Left colon (tissue), 2 donors: Measurements from ENCODE around the gene DOK3. TPM values are rescaled to one million over a fixed set of nuclear protein-coding genes. Genes with fewer than 3 reads are reported as not detected.
"Not testable (repeated sequence)": the region's sequence is repeated elsewhere in the genome, so short reads cannot be mapped to it uniquely, and the experiment has no call there.

Experiments
- ATAC-seq: fragments of 200-7000 bp; cut with Tn5 transposase; one replicate; pipeline ENCODE4 v1.9.1; 2020; ENCODE audit warnings: mild to moderate bottlenecking, moderate library complexity
- DNase-seq, 2 donors: peaks; one replicate each; pipeline ENCODE4 v3.0.0-alpha.2; 2020
- intact Hi-C, 2 donors: fragments of 100-400 bp; cut with DNase I in 1 of 2; cut with micrococcal nuclease in 1 of 2; formaldehyde crosslinking; loops; one replicate each; pipeline versions ENCODE4 v1.11.2 to v1.14.0; 2022; cut with DNase I, micrococcal nuclease
- total RNA-seq, 2 donors: library from RNA; stranded (reverse); fragmentation: NEBNext Ultra II Directional; extraction: Animal tissue kit (Norgen Biotek cat#: 25700); gene quantifications; one replicate each; pipeline ENCODE4 v1.2.1, GENCODE V29; 2021
- donor health status: DM: no; HTN: no; CAD: no.
- donor health status: DM: yes; HTN: yes; CAD: no.

Gene DOK3
- total RNA-seq, 2 donors from 2014 or later, result 4.1 to 8.9 TPM

- intact Hi-C loops, result no loop called here
- ATAC-seq (no peak), DNase-seq (no peak)
Observed at GRCh38 chr5:177490992-177491391, 18.6 kb downstream of the DOK3 start.

DNA sequence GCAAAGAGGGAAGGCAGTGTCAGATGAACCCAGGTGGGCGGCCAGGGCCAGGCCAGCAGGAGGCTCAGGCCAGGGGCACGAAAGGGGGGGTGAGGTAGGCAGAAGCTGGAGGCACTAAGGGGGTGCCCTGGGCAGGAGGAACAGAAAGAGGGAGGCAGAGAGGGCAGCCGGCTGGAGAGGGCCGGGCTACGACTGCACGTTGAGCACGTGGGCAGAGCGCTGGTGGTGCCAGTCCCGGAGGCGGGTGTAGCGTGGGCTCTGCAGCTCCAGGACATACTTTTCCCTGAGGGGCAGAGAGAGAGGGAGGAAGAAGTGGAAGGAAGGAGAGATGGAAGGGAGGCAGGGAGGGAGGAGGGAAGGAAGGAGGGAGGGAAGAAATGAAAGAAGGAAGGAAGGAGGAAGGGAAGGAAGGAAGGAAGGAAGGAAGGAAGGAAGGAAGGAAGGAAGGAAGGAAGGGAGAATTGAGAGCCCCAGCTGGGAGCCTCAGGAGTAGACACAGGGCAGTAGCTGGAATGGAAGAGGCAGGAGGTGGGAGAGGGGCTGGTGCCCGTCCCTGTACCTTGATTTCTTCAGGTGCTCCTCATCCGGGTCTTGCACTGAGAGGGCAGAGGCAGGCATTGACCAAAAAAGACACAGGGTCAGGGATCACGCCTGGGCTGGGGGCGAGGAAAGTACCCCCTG lies 19.2 kb downstream of the DOK3 start:
- no peak for ATAC-seq
- intact Hi-C loops, result no loop called here
- no peak for DNase-seq

GRCh38 chr5:177489119-177489716 lies 20.4 kb downstream of the DOK3 start:
- intact Hi-C loops, result no loop called here
- peak; percentile 79 for ATAC-seq
- peak in 1 of 2 donors; percentile 78 for DNase-seq

DNA sequence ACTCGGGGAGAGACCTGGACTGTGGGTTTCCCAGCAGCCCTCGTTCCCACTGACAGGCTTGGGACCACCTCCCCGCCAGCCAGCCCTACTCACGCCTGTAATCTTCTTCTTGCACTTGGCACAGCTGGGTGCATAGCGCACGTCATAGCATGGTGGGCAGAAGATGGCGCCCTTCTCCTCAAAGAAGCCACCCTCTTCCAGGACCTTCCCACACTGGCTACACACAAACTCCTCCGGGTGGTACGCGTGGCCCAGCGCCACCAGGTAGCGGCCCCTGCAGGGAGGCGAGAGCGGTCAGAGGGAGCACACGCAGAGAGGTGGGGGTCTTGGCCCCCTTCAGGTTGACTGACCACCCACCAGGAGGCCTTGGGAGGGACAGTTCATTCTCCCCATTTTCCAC lies 21.7 kb downstream of the DOK3 start:
- DNase-seq (no peak), ATAC-seq (no peak)
- intact Hi-C loops, result no loop called here

DNA sequence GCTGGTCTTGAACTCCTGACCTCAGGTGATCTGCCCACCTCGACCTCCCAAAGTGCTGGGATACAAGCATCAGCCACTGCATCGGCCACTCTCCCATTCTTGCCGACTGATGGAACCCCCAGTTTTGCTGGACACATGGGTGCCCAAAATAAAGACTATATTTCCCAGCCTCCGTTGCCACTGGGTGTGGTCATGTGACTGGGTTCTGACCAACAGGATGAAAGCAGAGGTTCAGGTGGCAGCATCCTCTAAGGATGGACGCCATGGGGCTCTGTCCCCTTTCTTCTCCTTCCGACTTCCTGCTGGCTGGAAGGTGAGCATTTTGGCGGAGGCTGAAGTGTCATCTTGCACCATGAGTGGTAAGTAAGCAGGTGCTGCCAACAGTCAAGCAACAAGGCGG lies 22.5 kb downstream of the DOK3 start:
- ATAC-seq, result no peak
- intact Hi-C loops, result no loop called here
- DNase-seq, result no peak

GRCh38 chr5:177486256-177486655 lies 23.4 kb downstream of the DOK3 start:
- DNase-seq (no peak), ATAC-seq (no peak)

DNA sequence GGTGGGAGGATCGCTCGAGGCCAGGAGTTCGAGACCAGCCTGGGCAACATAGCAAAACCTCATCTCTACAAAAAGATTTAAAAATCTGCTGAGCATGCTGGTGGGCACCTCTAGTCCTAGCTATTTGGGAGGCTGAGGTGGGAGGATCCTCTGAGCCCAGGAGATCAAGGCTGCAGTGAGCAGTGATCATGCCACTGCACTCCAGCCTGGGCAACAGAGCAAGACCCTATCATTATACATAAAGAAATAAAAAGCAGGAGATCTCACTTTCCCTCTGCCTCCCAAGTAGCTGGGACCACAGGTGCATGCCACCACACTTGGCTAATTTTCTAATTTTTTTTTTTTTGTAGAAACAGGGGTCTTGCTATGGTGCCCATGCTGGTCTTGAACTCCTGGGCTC lies 23.9 kb downstream of the DOK3 start:
- DNase-seq, intact Hi-C loops, ATAC-seq: not testable (repeated sequence)

More at GRCh38 chr5:177486256-177486655, 23.4 kb downstream of the DOK3 start:
- intact Hi-C loops, result no loop called here

- intact Hi-C loops, result no loop called here
- no peak for ATAC-seq
- DNase-seq, result no peak
Observed at GRCh38 chr5:177484902-177485549, 24.6 kb downstream of the DOK3 start.

GRCh38 chr5:177483994-177484901 lies 25.4 kb downstream of the DOK3 start:
- no peak for DNase-seq
- intact Hi-C loops, result no loop called here
- ATAC-seq, result no peak

DNA sequence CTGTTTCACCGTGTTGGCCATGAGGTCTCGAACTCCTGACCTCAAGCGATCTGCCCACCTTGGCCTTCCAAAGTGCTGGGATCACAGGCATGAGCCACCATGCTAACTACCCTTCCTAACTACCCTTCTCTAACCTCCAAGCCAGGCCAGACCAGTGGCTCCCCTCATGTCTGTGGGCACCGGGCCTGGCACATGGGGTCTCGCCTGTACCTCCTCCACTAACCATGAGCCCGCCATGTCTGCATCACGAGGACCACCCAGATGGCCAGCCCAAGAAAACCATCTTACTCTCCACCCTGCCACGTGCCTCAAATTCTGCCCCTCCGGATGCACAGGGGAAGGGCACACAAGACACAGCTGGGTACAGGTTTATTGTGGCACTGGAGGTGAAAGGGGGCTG lies 26.6 kb downstream of the DOK3 start:
- intact Hi-C loops, result no loop called here
- ATAC-seq (no peak), DNase-seq (no peak)

DNA sequence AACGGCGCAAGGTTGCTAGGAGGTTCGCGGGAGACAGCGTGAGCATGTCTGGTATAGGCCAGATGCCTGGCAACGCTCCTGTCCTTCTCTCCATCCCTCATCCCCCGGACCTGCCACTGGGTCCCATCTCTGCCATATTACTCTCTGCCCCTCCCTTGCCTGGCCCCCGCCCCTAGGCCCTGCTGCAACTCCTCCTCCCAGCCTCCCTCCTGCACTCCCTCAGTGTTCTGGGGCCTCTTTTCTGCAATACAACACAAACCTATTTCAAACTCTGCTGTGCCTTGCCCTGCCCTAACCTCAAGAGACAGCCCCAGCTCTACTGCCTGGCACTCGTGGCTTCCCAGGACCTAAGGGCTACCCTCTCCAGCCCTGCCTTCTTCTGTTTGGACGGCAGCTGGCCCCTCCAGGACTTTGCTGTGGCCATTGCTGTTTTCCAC lies 27.2 kb downstream of the DOK3 start:
- no peak for ATAC-seq
- intact Hi-C loops, result no loop called here
- DNase-seq, result no peak

DNA sequence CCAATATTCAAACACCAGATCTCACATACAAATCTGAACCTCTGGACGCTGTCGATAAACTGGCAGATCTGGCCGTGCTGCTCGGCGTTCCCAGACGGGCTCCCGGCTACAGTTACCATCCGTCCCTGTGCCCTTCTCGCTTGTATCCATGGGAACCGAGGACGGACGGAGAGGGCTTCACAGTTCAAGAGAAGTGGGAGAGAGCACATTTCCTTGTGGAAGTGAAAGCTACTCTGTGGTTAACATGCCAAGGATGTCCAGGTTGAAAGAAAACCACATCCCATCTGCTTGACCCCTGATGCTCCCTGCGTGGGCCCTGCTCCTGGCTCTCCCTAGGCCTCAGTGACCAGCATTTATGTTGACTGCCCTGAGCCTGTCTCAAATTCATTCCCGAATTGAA lies 29.9 kb downstream of the DOK3 start:
- intact Hi-C loops, result no loop called here
- ATAC-seq, result no peak
- no peak for DNase-seq

GRCh38 chr5:177478711-177479646 lies 30.6 kb downstream of the DOK3 start:
- peak; percentile 31 for ATAC-seq
- intact Hi-C loops, result no loop called here
- DNase-seq, result peak in 1 of 2 donors; percentile 82

DNA sequence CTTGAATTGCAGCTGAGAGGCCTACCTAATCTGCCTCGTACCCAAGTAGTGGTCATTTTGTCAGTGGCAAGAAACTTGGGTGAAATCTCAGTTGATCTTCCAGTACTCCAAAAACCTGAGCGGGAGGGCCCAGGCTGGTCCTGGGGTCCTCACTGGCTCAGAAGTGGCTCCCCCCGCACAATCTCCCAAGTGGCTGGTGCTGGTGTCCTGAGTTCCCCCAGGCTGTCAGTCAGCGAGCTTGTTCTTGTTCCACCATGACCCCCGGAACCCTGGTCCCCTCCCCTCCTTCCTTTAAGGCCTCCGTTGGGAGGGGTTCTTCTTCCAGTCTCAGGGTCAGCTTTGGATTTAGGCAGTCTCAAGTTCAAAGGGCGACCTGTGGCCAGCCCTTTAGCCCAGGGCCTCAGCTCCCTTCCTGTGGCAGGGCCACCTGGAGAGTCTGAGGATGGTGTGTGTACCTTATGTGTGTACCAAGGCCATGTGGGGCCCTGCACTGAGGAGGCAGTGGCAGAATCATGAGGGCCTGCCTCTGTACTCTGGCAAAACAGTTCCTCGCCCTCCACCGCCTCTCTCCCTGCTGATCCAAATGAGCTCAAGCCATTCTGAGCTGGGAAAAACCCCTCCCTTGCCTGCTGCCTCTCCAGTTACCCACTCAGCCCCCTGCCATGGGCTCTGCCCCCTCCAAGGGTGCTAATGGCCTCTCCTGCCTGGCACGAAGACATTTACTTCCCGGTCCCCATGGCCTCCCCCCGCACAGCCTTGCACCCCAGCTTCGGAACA lies 31.7 kb downstream of the DOK3 start:
- DNase-seq (no peak), ATAC-seq (no peak)
- intact Hi-C loops, result no loop called here

- intact Hi-C loops, result no loop called here
- DNase-seq, result peak in 1 of 2 donors; percentile 75
- ATAC-seq, result no peak
Observed at GRCh38 chr5:177476531-177477233, 32.9 kb downstream of the DOK3 start.

DNA sequence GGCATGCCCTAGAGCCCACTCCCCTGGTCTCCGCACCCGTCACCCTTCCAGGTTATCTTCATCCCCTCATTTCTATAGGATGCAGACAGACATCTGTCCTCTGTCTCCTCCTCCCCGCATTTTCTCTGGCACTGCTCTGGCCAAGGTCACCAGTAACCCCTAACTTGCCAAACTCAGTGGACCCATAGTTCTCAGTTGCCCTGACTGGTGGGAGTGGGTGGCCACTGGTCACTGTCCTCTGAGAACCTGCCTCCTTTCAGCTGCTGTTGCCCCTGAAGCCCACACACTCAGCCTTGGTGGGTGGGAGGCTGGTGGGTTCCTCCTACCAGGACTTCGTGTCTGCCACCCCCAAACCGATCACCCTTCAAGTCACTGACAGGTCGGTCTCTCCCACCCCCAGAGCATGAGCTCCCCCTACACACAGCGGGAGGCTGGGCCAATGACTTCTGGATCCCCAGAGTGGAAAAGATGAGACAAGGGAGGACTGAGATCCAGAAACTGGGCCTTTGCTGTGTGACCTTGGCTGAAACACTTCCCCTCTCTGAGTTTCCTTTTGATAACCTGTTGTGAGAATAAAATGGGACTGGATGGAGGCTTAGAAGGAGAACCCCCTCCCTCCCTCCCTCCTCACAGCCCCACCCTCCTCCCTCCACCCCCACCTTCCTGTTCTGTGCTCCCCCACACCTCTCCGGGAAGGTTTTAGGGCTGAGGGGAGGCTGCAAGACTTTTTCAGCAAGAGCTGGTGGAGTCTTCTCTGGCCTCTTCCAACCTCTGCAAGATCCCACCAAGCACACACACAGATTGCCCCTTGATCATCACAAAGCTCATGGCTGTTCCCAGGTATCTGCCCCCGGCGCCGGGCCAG lies 33.8 kb downstream of the DOK3 start:
- intact Hi-C loops, result no loop called here
- no peak for DNase-seq
- no peak for ATAC-seq
